DND-41 (cell line): ENCODE data around the gene GOLGA6L24.
"Not testable (repeated sequence)": the region's sequence is repeated elsewhere in the genome, so short reads cannot be mapped to it uniquely, and the experiment has no call there.

Experiments
- ATAC-seq: fragments of 200-7000 bp; cut with Tn5 transposase; 3 replicates; pipeline ENCODE4 v1.9.1; 2021; ENCODE audit warnings: low read depth; ENCODE audit not compliant: insufficient read depth
- DNase-seq: peaks from one replicate; pipeline ENCODE4 v3.0.0-alpha.2; 2020
- H2AFZ ChIP-seq: 2 replicates; pipeline ENCODE4 v1.6.0; 2012; ENCODE audit warnings: low read depth, low read length
- H3K27ac ChIP-seq: 2 replicates; pipeline ENCODE4 v1.5.1; 2012; ENCODE audit warnings: low read length, inconsistent platforms
- H3K27me3 ChIP-seq: fragments of 200-600 bp; sonication (generic); 2 replicates; pipeline ENCODE4 v1.6.0; 2012; ENCODE audit warnings: low read length, mild to moderate bottlenecking, inconsistent platforms; ENCODE audit not compliant: insufficient read depth, poor library complexity
- H3K36me3 ChIP-seq: 2 replicates; pipeline ENCODE4 v1.5.1; 2012; ENCODE audit warnings: low read length, inconsistent platforms; ENCODE audit not compliant: insufficient read depth
- H3K4me1 ChIP-seq: 2 replicates; pipeline ENCODE4 v1.5.1; 2012; ENCODE audit warnings: mild to moderate bottlenecking, low read length; ENCODE audit not compliant: insufficient read depth
- H3K4me2 ChIP-seq: 2 replicates; pipeline ENCODE4 v1.6.0; 2012; ENCODE audit warnings: mild to moderate bottlenecking, moderate library complexity, low read length, inconsistent platforms; ENCODE audit not compliant: insufficient read depth
- H3K4me3 ChIP-seq, 2 experiments: fragments of 200-600 bp in 1 of 2; shearing (Covaris generic) in 1 of 2; 2 replicates each; pipeline ENCODE4 v1.5.1; 2012 to 2016; ENCODE audit warnings: inconsistent platforms in 2 of 2, low read length in 2 of 2, mild to moderate bottlenecking in 2 of 2, low read depth in 1 of 2, moderate library complexity in 1 of 2
- H3K79me2 ChIP-seq: 2 replicates; pipeline ENCODE4 v1.6.0; 2012; ENCODE audit warnings: low read length, inconsistent platforms; ENCODE audit not compliant: insufficient read depth
- H3K9ac ChIP-seq: 2 replicates; pipeline ENCODE4 v1.6.0; 2012; ENCODE audit warnings: low read depth, mild to moderate bottlenecking, inconsistent platforms, low read length, moderate library complexity
- H3K9me3 ChIP-seq: 2 replicates; pipeline ENCODE4 v1.5.1; 2012; ENCODE audit warnings: low read length, moderate library complexity, mild to moderate bottlenecking, inconsistent platforms; ENCODE audit not compliant: insufficient read depth, severe bottlenecking
- H4K20me1 ChIP-seq: 2 replicates; pipeline ENCODE4 v1.6.0; 2012; ENCODE audit warnings: low read length; ENCODE audit not compliant: insufficient read depth

GOLGA6L24 gene, protein sequence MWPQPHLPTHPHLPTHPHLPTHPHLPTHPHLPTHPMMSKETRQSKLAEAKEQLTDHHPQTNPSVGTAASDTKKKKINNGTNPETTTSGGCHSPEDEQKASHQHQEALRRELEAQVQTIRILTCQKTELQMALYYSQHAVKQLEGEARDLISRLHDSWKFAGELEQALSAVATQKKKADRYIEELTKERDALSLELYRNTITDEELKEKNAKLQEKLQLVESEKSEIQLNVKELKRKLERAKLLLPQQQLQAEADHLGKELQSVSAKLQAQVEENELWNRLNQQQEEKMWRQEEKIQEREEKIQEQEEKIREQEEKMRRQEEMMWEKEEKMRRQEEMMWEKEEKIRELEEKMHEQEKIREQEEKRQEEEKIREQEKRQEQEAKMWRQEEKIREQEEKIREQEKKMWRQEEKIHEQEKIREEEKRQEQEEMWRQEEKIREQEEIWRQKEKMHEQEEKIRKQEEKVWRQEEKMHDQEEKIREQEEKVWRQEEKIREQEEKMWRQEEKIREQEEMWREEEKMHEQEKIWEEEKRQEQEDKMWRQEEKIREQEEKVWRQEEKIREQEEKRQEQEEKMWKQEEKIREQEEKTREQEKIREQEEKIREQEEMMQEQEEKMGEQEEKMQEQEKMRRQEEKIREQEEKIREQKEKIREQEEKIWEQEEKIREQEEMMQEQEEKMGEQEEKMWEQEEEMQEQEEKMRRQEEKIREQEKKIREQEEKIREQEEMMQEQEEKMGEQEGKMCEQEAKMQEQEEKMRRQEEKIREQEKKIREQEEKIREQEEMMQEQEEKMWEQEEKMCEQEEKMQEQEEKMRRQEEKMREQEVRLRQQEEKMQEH

DNA sequence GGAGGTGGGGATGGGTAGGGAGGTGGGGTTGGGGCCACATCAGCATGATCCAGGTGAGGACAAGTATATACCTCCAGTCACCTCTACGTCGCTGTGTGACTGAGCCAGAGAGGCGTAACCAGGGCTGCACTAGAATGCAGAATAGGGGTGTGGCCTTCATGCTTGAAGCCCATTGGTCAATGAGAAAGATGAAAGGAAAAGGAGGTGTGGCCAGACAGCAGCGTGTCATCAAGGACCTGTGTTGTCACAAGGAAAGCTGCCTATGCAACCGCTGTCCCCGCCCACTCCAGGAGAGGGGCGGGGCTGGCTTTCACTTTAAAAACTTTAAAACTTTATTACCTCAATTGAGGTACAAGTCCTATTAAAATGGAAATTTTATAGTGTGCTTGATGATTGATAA lies at the start of gene GOLGA6L24:
Gene GOLGA6L24, minus strand, starts transcription at position 101 of the 400 bp plus-strand sequence. Its CDS starts 61 bp downstream, at position 40.
- H2AFZ ChIP-seq, H4K20me1 ChIP-seq, H3K36me3 ChIP-seq, ATAC-seq, H3K79me2 ChIP-seq, H3K27ac ChIP-seq, H3K4me2 ChIP-seq, DNase-seq, H3K4me1 ChIP-seq, H3K4me3 ChIP-seq, H3K9me3 ChIP-seq, H3K27me3 ChIP-seq, H3K9ac ChIP-seq: not testable (repeated sequence)

DNA sequence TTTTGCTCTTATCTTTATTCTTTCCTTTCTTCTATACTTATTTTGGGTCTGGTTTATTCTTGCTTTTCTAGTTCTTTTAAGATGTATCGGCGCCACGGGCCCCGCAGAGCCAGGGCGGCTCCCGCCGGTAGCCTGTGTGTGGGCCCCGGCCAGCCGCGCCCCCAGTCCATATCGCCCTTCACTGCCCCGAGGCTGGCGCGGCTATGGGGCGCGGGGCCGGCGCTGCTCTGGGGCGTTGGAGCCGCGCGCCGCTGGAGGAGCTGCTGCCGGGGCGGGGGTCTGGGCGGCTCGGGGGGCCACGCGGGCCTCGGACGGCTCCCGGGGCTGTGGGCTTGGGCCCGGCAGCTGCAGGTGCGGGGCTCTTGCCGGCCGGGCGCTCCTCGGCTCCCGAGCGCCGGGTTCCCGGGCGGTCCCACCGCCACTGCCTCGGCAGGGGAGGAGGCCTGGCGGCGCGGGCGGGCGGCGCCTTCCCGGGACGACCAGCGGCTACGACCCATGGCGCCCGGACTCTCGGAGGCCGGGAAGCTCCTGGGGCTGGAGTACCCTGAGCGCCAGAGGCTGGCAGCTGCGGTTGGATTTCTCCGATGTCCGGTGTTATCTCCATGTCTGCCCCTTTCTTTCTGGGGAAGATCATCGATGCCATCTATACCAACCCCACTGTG lies 45.0 kb upstream of the GOLGA6L24 start:
- H3K4me3 ChIP-seq, H4K20me1 ChIP-seq, H3K9ac ChIP-seq, DNase-seq, ATAC-seq, H3K4me2 ChIP-seq, H3K9me3 ChIP-seq, H2AFZ ChIP-seq, H3K27ac ChIP-seq, H3K36me3 ChIP-seq, H3K79me2 ChIP-seq, H3K4me1 ChIP-seq, H3K27me3 ChIP-seq: not testable (repeated sequence)

DNA sequence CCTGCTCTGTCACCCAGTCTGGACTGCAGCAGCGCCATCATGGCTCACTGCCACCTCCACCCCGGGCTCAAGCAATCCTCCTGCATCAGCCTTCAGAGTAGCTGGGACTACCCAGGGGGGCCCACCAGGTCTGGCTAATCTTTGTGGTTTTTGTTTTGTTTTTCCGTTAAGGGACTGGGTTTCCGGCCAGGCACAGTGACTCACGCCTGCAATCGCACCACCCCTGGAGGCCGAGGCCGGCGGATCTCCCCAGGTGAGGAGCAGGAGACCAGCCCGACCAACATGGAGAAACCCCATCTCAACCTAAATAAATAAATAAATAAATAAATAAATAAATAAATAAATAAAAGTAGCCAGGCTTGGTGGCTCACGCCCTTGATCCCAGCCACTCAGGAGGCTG lies 38.1 kb upstream of the GOLGA6L24 start:
- not testable (repeated sequence) for H3K27me3 ChIP-seq, H3K4me2 ChIP-seq, H3K27ac ChIP-seq, H3K4me3 ChIP-seq, ATAC-seq, H3K9me3 ChIP-seq, H3K36me3 ChIP-seq, H4K20me1 ChIP-seq, H3K4me1 ChIP-seq, H2AFZ ChIP-seq, DNase-seq, H3K79me2 ChIP-seq, H3K9ac ChIP-seq

DNA sequence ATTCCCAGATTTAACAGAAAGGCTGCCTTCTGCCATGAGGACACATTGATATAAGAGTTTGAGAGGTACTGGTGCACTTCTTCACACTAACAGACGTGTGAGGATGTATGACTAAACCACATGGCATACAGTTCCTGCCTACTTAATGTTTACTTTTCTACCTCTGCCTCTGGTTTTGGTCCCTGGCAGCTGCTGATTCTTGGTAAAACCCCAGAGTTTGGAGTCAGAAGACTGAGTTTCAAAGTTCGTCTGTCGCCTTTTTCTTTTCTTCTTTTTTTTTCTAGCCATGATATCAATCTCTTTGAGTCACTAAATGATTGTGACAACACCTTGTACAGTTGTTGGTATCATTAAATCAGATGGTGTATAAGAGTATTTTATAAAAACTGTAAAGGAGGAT lies 22.2 kb upstream of the GOLGA6L24 start:
- H3K4me2 ChIP-seq, H3K4me3 ChIP-seq, ATAC-seq, H4K20me1 ChIP-seq, H3K9ac ChIP-seq, H3K9me3 ChIP-seq, H2AFZ ChIP-seq, H3K27ac ChIP-seq, H3K27me3 ChIP-seq, H3K4me1 ChIP-seq, H3K79me2 ChIP-seq, H3K36me3 ChIP-seq: not testable (repeated sequence)
- DNase-seq: peak; percentile 9

- not testable (repeated sequence) for H4K20me1 ChIP-seq, H3K79me2 ChIP-seq, H3K9ac ChIP-seq, H3K4me1 ChIP-seq, H3K27ac ChIP-seq, ATAC-seq, H3K27me3 ChIP-seq, H3K4me3 ChIP-seq, H2AFZ ChIP-seq, H3K4me2 ChIP-seq, H3K36me3 ChIP-seq, DNase-seq, H3K9me3 ChIP-seq
Measured at GRCh38 chr15:28378364-28378763, 20.5 kb upstream of the GOLGA6L24 start, which contains the start of gene GOLGA8F. GOLGA8F (plus strand) TSS chr15:28378664; CDS start chr15:28378762, 98 bp downstream.

DNA sequence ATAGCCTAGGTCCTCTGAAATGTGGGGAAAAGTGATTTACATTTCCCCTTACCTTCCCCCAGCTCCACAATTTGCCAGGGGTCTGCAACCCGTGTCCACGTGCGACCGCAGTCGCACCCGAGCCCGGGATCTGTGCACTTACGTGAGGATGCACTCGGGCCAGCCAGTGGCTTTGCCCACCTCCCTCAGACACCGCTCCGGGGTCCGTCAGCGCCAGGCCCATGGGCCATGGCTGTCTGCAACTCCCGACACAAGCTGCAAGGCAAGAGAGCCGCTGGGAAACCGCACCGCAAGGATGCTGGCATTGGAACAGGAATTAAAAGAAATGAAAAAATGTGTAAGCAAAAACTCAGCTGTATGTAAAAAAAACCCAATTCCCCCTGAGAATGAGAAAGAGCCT lies 7.6 kb upstream of the GOLGA6L24 start:
- H3K4me1 ChIP-seq, ATAC-seq, H3K4me3 ChIP-seq, H3K9me3 ChIP-seq, H3K4me2 ChIP-seq, H2AFZ ChIP-seq, H3K27me3 ChIP-seq, H3K27ac ChIP-seq, H3K9ac ChIP-seq, H4K20me1 ChIP-seq, H3K79me2 ChIP-seq, H3K36me3 ChIP-seq, DNase-seq: not testable (repeated sequence)

GRCh38 chr15:28322129-28322588 lies 35.7 kb downstream of the GOLGA6L24 start, which contains the start of gene HERC2:
HERC2 (minus strand) TSS chr15:28322179; CDS start chr15:28321433, 746 bp downstream.
- not testable (repeated sequence) for H4K20me1 ChIP-seq, H3K9me3 ChIP-seq, ATAC-seq, H3K79me2 ChIP-seq, H3K27me3 ChIP-seq, H3K27ac ChIP-seq, H2AFZ ChIP-seq, DNase-seq, H3K4me1 ChIP-seq, H3K36me3 ChIP-seq
- H3K9ac ChIP-seq: peak within 1 kb of the TSS; percentile 39; the same call in 1 of the 2 replicates
- H3K4me3 ChIP-seq: peak within 1 kb of the TSS in 1 of 2 experiments; percentile 49; a peak in 3 of 4 replicates
- H3K4me2 ChIP-seq: peak within 1 kb of the TSS; percentile 44; the same call in 1 of the 2 replicates
